Left ventricle myocardium inferior (tissue), 1 donor: Measurements from ENCODE around the gene C3orf85. TPM values are rescaled to one million over a fixed set of nuclear protein-coding genes. Genes with fewer than 3 reads are reported as not detected.
"Not testable (repeated sequence)": the region's sequence is repeated elsewhere in the genome, so short reads cannot be mapped to it uniquely, and the experiment has no call there.

Experiments
- DNase-seq: peaks from one replicate; pipeline ENCODE4 v3.0.0-alpha.2; 2020
- H3K27ac ChIP-seq: fragments of 200-600 bp; replicated peaks from 2 replicates; pipeline ENCODE4 v1.8.0; 2021
- H3K27me3 ChIP-seq: fragments of 200-600 bp; 2 replicates; pipeline ENCODE4 v1.8.0; 2021; ENCODE audit warnings: low read depth
- H3K36me3 ChIP-seq: fragments of 200-600 bp; 2 replicates; pipeline ENCODE4 v1.8.0; 2021
- H3K4me1 ChIP-seq: fragments of 200-600 bp; 2 replicates; pipeline ENCODE4 v1.8.0; 2021
- H3K4me3 ChIP-seq: fragments of 200-600 bp; 2 replicates; pipeline ENCODE4 v1.8.0; 2021; ENCODE audit warnings: mild to moderate bottlenecking, moderate library complexity
- H3K9me3 ChIP-seq: fragments of 200-600 bp; replicated peaks from 2 replicates; pipeline ENCODE4 v1.8.0; 2021
- intact Hi-C: fragments of 100-400 bp; cut with micrococcal nuclease; formaldehyde crosslinking; loops from one replicate; pipeline ENCODE4 v1.11.0; 2022
- total RNA-seq: library from RNA; stranded (reverse); fragmentation: NEBNext Ultra II Directional; extraction: Animal tissue kit (Norgen Biotek cat#: 25700); gene quantifications from one replicate; pipeline ENCODE4 v1.2.1, GENCODE V29; 2021
- TF ChIP-seq, protein P1 (sequence below): fragments of 200-600 bp; IDR thresholded peaks from 2 replicates; pipeline ENCODE4 v1.8.0; 2021; ENCODE audit warnings: antibody characterized with exemption, mild to moderate bottlenecking, borderline replicate concordance
- donor health status: DM: no; HTN: yes; CAD: no; lungs with severe emphysema.

The C3orf85 gene
- total RNA-seq, 1 donor from 2014 or later: not detected

GRCh38 chr3:109131276-109131675 is 5.2 kb upstream of the C3orf85 start:
- no peak for DNase-seq
- H3K4me1 ChIP-seq: no peaks in the 10 kb centered on the region
- no peaks in the 10 kb centered on the region for H3K36me3 ChIP-seq
- H3K27me3 ChIP-seq: no peaks in the 10 kb centered on the region
- H3K27ac ChIP-seq: no peak overlapping the region
- TF ChIP-seq, protein P1, sequence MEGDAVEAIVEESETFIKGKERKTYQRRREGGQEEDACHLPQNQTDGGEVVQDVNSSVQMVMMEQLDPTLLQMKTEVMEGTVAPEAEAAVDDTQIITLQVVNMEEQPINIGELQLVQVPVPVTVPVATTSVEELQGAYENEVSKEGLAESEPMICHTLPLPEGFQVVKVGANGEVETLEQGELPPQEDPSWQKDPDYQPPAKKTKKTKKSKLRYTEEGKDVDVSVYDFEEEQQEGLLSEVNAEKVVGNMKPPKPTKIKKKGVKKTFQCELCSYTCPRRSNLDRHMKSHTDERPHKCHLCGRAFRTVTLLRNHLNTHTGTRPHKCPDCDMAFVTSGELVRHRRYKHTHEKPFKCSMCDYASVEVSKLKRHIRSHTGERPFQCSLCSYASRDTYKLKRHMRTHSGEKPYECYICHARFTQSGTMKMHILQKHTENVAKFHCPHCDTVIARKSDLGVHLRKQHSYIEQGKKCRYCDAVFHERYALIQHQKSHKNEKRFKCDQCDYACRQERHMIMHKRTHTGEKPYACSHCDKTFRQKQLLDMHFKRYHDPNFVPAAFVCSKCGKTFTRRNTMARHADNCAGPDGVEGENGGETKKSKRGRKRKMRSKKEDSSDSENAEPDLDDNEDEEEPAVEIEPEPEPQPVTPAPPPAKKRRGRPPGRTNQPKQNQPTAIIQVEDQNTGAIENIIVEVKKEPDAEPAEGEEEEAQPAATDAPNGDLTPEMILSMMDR: no peak
- H3K9me3 ChIP-seq: no peaks in the 10 kb centered on the region
- intact Hi-C loops: no loop called here
- H3K4me3 ChIP-seq: no peak overlapping the region

DNA sequence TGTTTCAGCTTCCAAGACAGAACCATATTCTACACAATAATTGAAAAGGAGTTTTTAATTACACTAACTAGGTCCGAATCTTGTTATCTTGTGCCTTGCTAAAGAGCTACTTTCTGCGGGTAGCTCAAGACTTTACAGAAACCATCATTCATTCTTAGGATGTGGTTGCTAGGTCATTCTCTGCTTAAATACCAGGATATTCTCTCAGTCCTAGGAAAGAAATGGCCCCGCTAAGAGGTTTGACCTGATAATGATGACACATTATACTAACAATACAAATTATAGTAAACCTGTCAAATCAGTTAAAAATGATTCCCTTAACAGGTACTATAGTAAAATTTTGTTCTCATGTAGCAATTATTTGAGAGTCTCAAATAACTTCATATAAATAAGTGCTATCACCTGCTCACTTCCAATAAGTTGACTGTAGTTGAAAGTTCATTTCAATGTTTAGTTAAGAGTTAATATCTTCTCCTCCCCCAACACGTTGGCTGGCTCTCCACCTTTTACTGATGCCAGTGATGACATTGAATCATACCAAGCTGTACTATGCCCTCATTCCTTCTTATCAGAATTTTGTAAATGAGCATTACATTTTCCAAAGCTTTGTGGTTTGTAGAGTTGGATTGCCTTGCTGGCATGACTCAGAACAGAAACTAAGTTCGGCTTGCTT is 3.6 kb upstream of the C3orf85 start:
- intact Hi-C loops: no loop called here
- no peaks in the 10 kb centered on the region for H3K27me3 ChIP-seq
- TF ChIP-seq, protein P1: no peak
- H3K36me3 ChIP-seq: no peaks in the 10 kb centered on the region
- no peaks in the 10 kb centered on the region for H3K4me1 ChIP-seq
- no peak overlapping the region for H3K4me3 ChIP-seq
- H3K9me3 ChIP-seq: no peaks in the 10 kb centered on the region
- H3K27ac ChIP-seq: no peak overlapping the region
- no peak for DNase-seq

DNA sequence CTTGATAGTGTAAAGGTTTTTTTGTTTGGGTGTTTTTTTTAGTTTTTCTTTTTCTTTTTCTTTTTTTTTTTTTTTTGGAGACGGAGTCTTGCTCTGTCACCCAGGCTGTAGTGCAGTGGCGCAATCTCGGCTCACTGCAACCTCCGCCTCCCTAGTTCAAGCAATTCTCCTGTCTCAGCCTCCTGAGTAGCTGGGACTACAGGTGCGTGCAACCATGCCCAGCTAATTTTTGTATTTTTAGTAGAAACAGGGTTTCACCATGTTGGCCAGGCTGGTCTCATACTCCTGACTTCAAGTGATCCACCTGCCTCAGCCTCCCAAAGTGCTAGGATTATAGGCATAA is 3.1 kb upstream of the C3orf85 start:
- H3K36me3 ChIP-seq, H3K4me1 ChIP-seq, intact Hi-C loops, DNase-seq, H3K27me3 ChIP-seq, H3K4me3 ChIP-seq, H3K9me3 ChIP-seq, H3K27ac ChIP-seq: not testable (repeated sequence)

GRCh38 chr3:109137761-109138160 is 1.2 kb downstream of the C3orf85 start:
- intact Hi-C loops: no loop called here
- H3K36me3 ChIP-seq: no peaks in the 10 kb centered on the region
- H3K9me3 ChIP-seq: no peaks in the 10 kb centered on the region
- no peaks in the 10 kb centered on the region for H3K27me3 ChIP-seq
- H3K4me1 ChIP-seq: no peaks in the 10 kb centered on the region
- TF ChIP-seq, protein P1: no peak
- no peak overlapping the region for H3K27ac ChIP-seq
- no peak overlapping the region for H3K4me3 ChIP-seq
- no peak for DNase-seq

DNA sequence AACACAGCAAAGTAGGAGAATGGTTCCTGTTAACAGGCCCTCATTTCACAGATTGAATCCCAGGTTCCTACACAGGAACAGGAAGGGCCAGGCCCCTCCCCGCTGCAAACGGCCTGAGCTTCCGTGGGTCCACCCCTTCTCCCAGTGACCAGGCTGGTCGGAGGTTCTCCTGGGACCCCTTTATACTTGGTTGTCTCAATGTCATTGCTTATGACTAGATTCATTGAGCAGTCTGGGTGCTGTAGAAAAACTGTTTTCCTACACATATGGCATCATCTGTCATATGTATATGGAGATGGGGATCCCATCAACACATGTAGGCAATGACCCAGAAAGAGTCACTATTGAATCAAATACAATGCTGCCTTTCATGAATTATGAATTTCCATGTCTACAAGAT is 3.8 kb downstream of the C3orf85 start:
- H3K4me3 ChIP-seq: no peak overlapping the region

GRCh38 chr3:109143646-109144045 is 7.1 kb downstream of the C3orf85 start:
- H3K27ac ChIP-seq: no peak overlapping the region
- TF ChIP-seq, protein P1: no peak
- H3K4me3 ChIP-seq: no peak overlapping the region
- peaks cover 7% of the 10 kb centered on the region for H3K9me3 ChIP-seq
- no peaks in the 10 kb centered on the region for H3K36me3 ChIP-seq
- intact Hi-C loops: no loop called here
- no peaks in the 10 kb centered on the region for H3K4me1 ChIP-seq
- H3K27me3 ChIP-seq: no peaks in the 10 kb centered on the region
- DNase-seq: no peak

More for the DNA sequence above, 3.8 kb downstream of the C3orf85 start:
- no peak overlapping the region for H3K27ac ChIP-seq
- no peak for DNase-seq
- no peaks in the 10 kb centered on the region for H3K27me3 ChIP-seq
- intact Hi-C loops: no loop called here
- no peaks in the 10 kb centered on the region for H3K4me1 ChIP-seq
- H3K36me3 ChIP-seq: no peaks in the 10 kb centered on the region
- TF ChIP-seq, protein P1: no peak
- H3K9me3 ChIP-seq: no peaks in the 10 kb centered on the region
